Upper lobe of left lung (tissue), 6 donors: ENCODE data around the gene C10orf67. TPM values are rescaled to one million over a fixed set of nuclear protein-coding genes. Genes with fewer than 3 reads are reported as not detected.

ENCODE experiments used
- ATAC-seq, 2 donors: fragments of 200-7000 bp; cut with Tn5 transposase; one replicate each; pipeline ENCODE4 v1.9.1; 2022; ENCODE audit warnings: mild to moderate bottlenecking in 2 of 2, moderate library complexity in 2 of 2; ENCODE audit not compliant: low FRiP score in 2 of 2
- DNase-seq, 2 donors: peaks; one replicate each; pipeline ENCODE4 v3.0.0-alpha.2; 2019 to 2020
- H3K27ac ChIP-seq, 4 donors: fragments of 200-600 bp; sonication (generic); one replicate each; pipeline ENCODE4 v1.5.1; 2016 to 2019
- H3K27me3 ChIP-seq, 4 donors: fragments of 200-600 bp; sonication (generic); one replicate each; pipeline ENCODE4 v1.5.1; 2017 to 2019
- H3K36me3 ChIP-seq, 4 donors: fragments of 200-600 bp; sonication (generic); one replicate each; pipeline ENCODE4 v1.5.1; 2016 to 2019
- H3K4me1 ChIP-seq, 4 donors: fragments of 200-600 bp; sonication (generic); one replicate each; pipeline ENCODE4 v1.5.1; 2018 to 2019
- H3K4me3 ChIP-seq, 4 donors: fragments of 200-600 bp; sonication (generic); one replicate each; pipeline ENCODE4 v1.5.1; 2017 to 2019; ENCODE audit warnings: mild to moderate bottlenecking in 2 of 4, moderate library complexity in 1 of 4
- H3K9me3 ChIP-seq, 4 donors: fragments of 200-600 bp; sonication (generic); one replicate each; pipeline ENCODE4 v1.5.1; 2018 to 2019
- EP300 ChIP-seq, 4 donors: sonication (generic); formaldehyde crosslinking; IDR thresholded peaks; one replicate each; pipeline ENCODE4 v1.5.1; 2017; ENCODE audit warnings: antibody characterized with exemption in 4 of 4, control low read depth in 2 of 4
- POLR2A ChIP-seq, 4 donors: fragments of 450-650 bp; IDR thresholded peaks; one replicate each; pipeline ENCODE4 v1.5.1; 2016 to 2017; ENCODE audit warnings: antibody characterized with exemption in 4 of 4, mild to moderate bottlenecking in 2 of 4
- POLR2AphosphoS5 ChIP-seq, 2 donors: sonication (generic); formaldehyde crosslinking; IDR thresholded peaks; one replicate each; pipeline ENCODE4 v1.5.1; 2017; ENCODE audit warnings: antibody characterized with exemption in 2 of 2
- WGBS, 2 donors: methylation state at CpG; one replicate each; pipeline ENCODE4 v1.1.5; 2017 to 2018; 5-methylcytosine and 5-hydroxymethylcytosine counted together
- total RNA-seq, 6 donors: library from RNA; depleted of rRNA in 4 of 6; stranded (reverse); fragments of >200 nt in 4 of 6; gene quantifications; one replicate each; pipeline versions ENCODE4 v1.1.0 to v1.2.1, GENCODE V29; 2016 to 2021
- TF ChIP-seq, protein P1 (sequence below), 6 experiments: fragments of 450-650 bp in 4 of 6; fragments of 200-600 bp in 2 of 6; sonication (generic) in 2 of 6; IDR thresholded peaks; one replicate each; pipeline ENCODE4 v1.5.1; 2016 to 2019; ENCODE audit warnings: antibody characterized with exemption in 6 of 6
- donor health status: DM: no; HTN: no; CAD: no; lungs with moderate emphysema.
- donor health status: DM: no; HTN: yes; CAD: no; lungs with severe emphysema.

C10orf67 gene
- total RNA-seq, 6 donors from 2014 or later = 1.7 to 7.3 (median 4.2) TPM

DNA sequence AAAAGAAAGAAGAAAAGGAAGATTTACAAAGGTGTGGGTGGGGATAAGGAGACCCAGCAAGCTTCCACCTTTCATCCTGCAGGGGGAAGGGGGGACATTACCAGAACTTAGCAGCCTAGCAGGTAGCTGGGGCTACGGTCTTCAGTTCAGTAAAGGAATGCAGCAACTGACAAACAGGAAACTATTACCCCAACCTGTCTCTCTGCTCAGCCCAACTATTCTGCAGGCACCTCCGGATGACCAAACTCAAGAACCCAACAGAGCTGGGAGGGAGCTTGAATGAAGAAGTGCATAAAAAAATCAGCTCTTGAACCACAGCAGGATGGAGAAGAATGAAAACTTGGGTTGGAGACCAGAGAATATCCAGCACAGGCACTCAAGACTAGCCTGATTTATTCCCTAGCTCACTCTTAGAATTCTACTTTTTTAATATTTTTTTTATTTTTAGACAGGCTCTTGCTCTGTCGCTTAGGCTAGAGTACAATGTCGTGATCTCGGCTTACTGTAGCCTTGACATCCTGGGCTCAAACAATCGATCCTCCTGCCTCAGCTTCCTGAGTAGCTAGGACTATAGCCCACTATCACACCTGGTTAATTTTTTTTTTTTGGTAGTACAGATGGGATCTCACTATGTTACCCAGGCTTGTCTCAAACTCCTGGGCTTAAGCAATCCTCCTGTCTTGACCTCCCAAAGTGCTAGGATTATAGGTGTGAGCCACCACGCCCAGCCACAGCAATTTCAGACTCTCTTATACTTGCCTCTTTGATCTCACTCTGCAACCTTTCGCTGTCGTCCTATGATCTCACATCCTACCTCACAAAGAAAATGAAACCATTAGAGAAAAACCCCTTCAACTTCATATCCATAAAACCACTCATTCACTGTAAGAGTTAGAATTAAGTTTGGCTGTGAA is 18.5 kb upstream of the C10orf67 start:
- DNase-seq (no peak), ATAC-seq (no peak)
- no peaks in the 10 kb centered on the region for H3K9me3 ChIP-seq
- TF ChIP-seq POLR2AphosphoS5 (IDR thresholded peaks at IDR 0.05) = no peak
- TF ChIP-seq POLR2A (IDR thresholded peaks at IDR 0.05) = no peak
- TF ChIP-seq, protein P1, sequence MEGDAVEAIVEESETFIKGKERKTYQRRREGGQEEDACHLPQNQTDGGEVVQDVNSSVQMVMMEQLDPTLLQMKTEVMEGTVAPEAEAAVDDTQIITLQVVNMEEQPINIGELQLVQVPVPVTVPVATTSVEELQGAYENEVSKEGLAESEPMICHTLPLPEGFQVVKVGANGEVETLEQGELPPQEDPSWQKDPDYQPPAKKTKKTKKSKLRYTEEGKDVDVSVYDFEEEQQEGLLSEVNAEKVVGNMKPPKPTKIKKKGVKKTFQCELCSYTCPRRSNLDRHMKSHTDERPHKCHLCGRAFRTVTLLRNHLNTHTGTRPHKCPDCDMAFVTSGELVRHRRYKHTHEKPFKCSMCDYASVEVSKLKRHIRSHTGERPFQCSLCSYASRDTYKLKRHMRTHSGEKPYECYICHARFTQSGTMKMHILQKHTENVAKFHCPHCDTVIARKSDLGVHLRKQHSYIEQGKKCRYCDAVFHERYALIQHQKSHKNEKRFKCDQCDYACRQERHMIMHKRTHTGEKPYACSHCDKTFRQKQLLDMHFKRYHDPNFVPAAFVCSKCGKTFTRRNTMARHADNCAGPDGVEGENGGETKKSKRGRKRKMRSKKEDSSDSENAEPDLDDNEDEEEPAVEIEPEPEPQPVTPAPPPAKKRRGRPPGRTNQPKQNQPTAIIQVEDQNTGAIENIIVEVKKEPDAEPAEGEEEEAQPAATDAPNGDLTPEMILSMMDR (IDR thresholded peaks at IDR 0.05) = no peak
- no peak for TF ChIP-seq EP300 (IDR thresholded peaks at IDR 0.05)
- no peaks in the 10 kb centered on the region for H3K36me3 ChIP-seq
- H3K4me3 ChIP-seq = no peak overlapping the region
- no peak overlapping the region for H3K27ac ChIP-seq
- no peaks in the 10 kb centered on the region for H3K4me1 ChIP-seq
- no peaks in the 10 kb centered on the region for H3K27me3 ChIP-seq
- 78 to 83% methylated on average over 9 of the region's 9 CpGs for WGBS, 2 donors

- H3K27ac ChIP-seq = no peak overlapping the region
- ATAC-seq (no peak), DNase-seq (no peak)
- H3K27me3 ChIP-seq = no peaks in the 10 kb centered on the region
- no peaks in the 10 kb centered on the region for H3K4me1 ChIP-seq
- no peaks in the 10 kb centered on the region for H3K9me3 ChIP-seq
- no peak for TF ChIP-seq POLR2A (IDR thresholded peaks at IDR 0.05)
- no peak overlapping the region for H3K4me3 ChIP-seq
- 89 to 91% methylated on average over 1 of the region's 1 CpG for WGBS, 2 donors
- H3K36me3 ChIP-seq = no peaks in the 10 kb centered on the region
Measured at GRCh38 chr10:23362069-23362830, 17.7 kb upstream of the C10orf67 start.

GRCh38 chr10:23361665-23362064 is 17.1 kb upstream of the C10orf67 start:
- ATAC-seq (no peak), DNase-seq (no peak)
- Histone ChIP-seq H3K4me3 (no peak overlapping the region), H3K27me3 (no peaks in the 10 kb centered on the region), H3K36me3 (no peaks in the 10 kb centered on the region), H3K27ac (no peak overlapping the region), H3K4me1 (no peaks in the 10 kb centered on the region), H3K9me3 (no peaks in the 10 kb centered on the region)
- TF ChIP-seq, protein P1 (IDR thresholded peaks at IDR 0.05) = no peak
- TF ChIP-seq POLR2AphosphoS5 (IDR thresholded peaks at IDR 0.05) (no peak), EP300 (IDR thresholded peaks at IDR 0.05) (no peak), POLR2A (IDR thresholded peaks at IDR 0.05) (no peak)
- 92 to 94% methylated on average over 2 of the region's 2 CpGs for WGBS, 2 donors

GRCh38 chr10:23359692-23360380 is 15.2 kb upstream of the C10orf67 start:
- Histone ChIP-seq H3K4me1 (no peaks in the 10 kb centered on the region), H3K27ac (no peak overlapping the region), H3K4me3 (no peak overlapping the region), H3K27me3 (no peaks in the 10 kb centered on the region), H3K9me3 (no peaks in the 10 kb centered on the region), H3K36me3 (no peaks in the 10 kb centered on the region)
- no peak for DNase-seq
- TF ChIP-seq EP300 (IDR thresholded peaks at IDR 0.05) (no peak), POLR2A (IDR thresholded peaks at IDR 0.05) (no peak), POLR2AphosphoS5 (IDR thresholded peaks at IDR 0.05) (no peak)
- TF ChIP-seq, protein P1 (IDR thresholded peaks at IDR 0.05) = no peak
- 88 to 90% methylated on average over 8 of the region's 8 CpGs for WGBS, 2 donors
- no peak for ATAC-seq

DNA sequence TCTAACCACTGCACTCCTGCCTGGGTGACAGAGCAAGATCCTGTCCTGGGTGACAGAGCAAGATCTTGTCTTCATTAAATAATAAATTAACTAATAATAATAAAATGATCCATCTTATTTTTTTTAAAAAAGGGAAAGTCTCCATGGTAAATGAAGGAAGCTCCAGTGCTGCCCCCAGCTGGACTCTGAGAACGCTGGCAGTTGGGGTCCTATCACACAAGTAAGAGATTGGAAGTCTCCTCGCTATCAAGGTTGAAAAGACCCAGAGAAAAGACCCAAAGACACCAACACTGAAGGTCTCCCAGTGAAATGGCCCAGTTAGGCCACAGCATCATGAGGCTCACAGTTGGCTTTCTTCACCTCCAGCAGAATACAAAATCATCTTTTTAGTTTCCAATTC is 13.8 kb upstream of the C10orf67 start:
- Histone ChIP-seq H3K27ac (no peak overlapping the region), H3K9me3 (no peaks in the 10 kb centered on the region), H3K27me3 (no peaks in the 10 kb centered on the region), H3K4me1 (no peaks in the 10 kb centered on the region), H3K4me3 (no peak overlapping the region), H3K36me3 (no peaks in the 10 kb centered on the region)
- WGBS, 2 donors = 77 to 90% methylated on average over 2 of the region's 2 CpGs
- TF ChIP-seq POLR2A (IDR thresholded peaks at IDR 0.05) = no peak
- no peak for TF ChIP-seq POLR2AphosphoS5 (IDR thresholded peaks at IDR 0.05)
- no peak for TF ChIP-seq EP300 (IDR thresholded peaks at IDR 0.05)
- TF ChIP-seq, protein P1 (IDR thresholded peaks at IDR 0.05) = no peak
- DNase-seq (no peak), ATAC-seq (no peak)
